GM19438 (cell line): Measurements from ENCODE around the gene DHODH.

Experiments used
- ATAC-seq: cut with Tn5 transposase; IDR thresholded peaks from one replicate; pipeline ENCODE4 v1.9.1; 2021; ENCODE audit warnings: low read depth; ENCODE audit not compliant: unreplicated experiment

DHODH gene

DNA sequence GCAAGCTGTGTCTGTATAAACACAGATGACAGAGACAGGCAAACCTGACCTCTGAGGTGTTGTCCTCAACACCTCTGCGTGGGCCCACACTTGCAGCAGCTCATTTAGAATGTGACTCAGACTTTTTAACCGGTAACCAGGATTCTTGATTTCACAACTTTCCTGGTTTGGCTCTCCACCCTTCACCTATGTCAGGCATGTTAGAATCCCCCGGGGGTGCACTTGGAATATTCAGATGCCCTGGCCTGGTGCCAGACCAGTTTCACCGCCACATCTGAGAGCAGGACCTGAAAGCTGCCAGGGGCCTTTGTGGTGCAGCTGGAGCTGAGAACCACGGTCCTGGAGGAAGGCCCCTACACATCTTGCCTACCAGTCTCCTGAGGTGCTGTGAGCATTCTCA lies 4.8 kb downstream of the DHODH start:
- ATAC-seq: no peak

DNA sequence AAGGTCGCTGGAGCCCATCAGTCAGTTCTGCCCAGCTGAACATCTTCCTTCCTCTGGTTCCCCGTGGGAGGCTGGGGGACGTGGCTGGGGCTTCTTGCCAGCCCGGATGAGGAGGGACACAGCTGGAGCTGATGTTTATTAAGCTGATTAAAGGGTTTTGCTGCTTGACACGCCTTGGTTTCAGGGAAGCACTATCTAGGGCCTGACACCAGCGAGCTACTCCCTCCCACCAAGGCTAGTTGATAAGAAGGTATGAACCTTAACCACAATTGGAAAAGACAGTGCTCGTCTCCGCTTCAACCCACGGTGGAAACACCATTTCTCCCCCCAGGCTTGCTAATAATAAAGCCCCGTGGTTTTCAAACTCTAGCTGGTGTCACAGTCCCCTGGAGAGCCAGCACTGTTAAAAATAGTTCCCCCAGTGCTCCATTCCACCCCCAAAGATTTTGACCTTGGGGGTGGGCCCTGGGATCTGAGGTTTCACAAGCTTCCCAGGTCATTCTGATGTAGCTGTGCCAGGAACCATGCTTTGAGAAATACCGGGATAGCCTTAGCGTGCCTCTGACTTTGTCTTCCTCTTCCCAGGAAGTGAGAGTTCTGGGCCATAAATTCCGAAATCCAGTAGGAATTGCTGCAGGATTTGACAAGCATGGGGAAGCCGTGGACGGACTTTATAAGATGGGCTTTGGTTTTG lies 5.5 kb downstream of the DHODH start:
- ATAC-seq: no peak

DNA sequence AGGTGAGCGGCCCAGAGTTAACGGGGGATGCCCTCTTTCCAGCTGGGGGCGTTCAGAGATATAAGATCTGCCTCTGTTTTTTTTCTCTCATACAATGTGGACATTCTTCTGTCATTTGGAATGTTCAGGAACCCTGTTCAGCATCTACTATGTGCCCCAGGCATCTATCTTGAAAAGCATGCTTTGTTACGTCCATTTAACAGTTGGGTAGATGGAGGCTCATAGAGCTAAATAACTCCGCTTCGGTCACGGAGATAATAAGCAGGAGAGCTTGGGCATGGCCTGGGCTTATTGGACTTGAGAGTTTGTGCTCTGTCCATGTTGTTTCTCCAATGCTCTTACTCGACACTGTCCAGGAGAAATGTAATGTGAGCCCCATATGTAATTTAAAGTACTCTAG lies 6.1 kb downstream of the DHODH start:
- no peak for ATAC-seq

DNA sequence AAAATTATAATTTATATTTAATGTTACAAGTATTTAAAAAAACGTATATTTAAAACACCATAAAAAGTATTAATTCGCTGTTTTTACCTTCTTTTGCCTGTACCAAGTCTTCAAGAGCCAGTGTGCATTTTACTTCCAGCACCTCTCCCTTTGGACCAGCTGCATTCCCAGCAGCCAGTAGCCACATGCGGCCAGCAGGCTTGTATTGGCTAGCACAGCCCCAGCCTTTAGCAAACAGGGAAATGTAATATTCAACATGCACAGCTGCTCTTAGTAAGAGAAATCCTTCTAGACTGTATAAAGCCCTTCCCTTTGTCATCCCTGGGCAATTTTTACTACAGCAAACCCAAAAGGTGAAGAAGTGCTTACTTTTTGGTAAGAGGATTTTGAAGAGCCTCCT lies 6.6 kb downstream of the DHODH start:
- no peak for ATAC-seq

DNA sequence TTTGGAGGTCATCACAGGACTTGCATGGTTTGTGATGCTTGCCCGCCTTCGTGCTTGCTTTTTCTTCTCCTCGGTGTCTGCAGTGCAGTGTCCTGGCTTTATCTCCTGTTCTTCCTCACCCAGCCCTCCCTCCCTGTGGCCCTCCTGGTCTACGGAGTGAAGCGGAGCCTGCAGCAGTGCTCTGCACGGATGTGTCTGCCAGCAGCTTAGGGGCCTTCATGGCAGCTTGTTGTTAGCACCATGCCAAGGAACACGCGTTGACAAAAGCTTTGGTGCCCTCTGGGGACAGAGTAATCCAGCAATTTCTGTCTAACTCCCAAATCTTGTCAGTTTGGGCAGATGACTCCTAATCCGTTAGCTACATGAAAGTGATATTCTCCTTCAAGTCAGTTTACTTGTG lies 9.9 kb downstream of the DHODH start:
- ATAC-seq: no peak

DNA sequence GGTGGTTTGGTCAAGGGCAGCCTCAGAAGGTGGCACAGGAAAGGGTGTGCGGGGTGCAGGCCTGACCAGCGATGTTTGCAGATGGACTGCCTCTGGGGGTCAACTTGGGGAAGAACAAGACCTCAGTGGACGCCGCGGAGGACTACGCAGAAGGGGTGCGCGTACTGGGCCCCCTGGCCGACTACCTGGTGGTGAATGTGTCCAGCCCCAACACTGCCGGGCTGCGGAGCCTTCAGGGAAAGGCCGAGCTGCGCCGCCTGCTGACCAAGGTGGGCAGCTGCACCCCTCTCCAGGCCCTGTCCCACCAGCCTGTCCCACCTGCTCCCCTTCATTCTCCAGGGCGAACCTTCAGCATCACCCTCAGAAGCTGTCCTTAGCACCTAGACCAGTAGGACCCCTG lies 12.5 kb downstream of the DHODH start:
- ATAC-seq: no peak

DNA sequence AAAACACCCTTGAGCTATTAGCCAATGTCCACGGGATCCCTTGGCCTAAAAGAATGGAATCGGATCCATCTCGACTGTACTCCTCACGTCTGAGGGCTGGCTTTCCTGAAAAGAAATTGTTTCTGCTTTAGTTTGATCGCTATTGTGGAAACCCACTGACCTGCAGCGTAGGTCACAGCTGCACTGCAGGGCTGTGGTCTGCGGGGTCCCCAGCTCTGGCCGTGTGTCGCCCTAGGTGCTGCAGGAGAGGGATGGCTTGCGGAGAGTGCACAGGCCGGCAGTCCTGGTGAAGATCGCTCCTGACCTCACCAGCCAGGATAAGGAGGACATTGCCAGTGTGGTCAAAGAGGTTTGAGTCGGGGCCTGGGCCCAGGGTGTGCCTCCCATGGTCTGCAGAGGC lies 13.6 kb downstream of the DHODH start:
- ATAC-seq: no peak

DNA sequence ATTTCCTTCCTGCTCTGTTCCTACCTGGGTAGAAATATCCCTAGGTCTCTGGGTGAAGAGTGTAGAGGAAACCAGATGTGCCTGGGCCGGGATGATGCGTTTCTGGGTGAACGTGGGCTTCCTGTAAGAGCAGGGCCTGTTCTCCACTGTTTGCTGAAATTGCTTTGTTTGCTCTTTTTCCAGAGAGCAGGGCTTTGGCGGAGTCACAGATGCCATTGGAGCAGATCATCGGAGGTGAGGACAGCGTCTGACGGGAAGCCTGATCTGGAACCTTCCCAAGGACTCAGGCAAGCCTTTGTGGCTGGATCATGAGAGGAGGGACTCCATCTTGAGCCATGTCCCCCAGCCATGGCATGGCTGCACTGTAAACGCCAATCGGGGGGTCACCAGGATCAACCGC lies 15.4 kb downstream of the DHODH start:
- ATAC-seq: no peak

DNA sequence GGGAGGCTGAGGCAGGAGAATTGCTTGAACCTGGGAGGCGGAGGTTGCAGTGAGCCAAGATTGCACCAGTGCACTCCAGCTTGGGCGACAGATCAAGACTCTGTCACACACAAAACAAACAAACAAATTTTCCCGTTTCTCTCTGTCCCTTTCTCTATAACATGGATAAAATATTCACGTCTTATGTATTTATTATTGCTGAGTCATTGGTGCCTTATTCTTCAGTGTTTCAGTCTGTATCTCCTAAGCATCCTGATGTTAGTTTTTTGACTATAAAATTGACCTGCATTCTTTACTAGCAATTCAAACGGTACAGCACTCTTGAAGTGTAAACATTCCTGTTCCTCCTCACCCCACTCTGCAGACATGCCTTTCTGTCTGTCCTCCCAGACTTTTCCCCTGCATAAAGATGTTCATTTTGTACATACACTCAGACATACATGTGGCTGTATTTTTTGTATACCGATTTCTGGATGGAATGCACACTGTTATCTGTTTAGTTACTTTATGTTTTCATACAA lies 16.4 kb downstream of the DHODH start:
- no peak for ATAC-seq

DNA sequence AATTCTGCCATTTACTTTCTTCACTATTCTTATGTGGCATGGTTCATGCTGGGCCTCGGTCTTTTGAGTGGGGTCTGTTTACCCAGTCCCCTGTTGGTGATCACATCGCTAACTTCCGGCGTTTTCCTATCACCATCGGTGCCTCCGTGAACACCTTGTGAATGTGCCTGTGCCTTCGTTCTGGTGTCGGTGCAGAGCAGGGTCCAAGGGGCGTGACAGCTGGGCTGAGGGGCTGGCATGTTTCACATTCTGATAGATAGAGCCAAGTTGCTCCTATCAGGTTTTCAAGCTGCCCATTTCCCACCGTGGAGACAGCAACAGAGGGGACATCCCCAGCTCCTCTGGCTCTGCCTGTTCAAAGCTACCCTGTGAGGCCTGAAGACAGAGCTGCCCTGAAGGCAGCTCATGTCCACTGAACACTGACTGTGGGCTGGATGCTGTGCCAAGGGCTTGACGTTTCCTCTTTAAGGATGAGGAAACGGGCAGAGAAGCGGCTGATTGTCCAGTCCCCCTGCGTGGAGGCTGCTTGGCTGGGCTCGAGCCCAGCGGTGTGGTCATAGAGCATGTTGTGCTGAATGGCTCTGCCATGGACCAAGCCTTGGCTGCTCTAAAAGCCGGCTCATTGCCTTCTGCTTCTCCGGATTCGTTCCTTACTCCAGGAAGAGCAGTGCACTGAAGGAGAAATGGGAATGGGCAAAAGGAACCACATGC lies 17.0 kb downstream of the DHODH start:
- ATAC-seq: no peak

DNA sequence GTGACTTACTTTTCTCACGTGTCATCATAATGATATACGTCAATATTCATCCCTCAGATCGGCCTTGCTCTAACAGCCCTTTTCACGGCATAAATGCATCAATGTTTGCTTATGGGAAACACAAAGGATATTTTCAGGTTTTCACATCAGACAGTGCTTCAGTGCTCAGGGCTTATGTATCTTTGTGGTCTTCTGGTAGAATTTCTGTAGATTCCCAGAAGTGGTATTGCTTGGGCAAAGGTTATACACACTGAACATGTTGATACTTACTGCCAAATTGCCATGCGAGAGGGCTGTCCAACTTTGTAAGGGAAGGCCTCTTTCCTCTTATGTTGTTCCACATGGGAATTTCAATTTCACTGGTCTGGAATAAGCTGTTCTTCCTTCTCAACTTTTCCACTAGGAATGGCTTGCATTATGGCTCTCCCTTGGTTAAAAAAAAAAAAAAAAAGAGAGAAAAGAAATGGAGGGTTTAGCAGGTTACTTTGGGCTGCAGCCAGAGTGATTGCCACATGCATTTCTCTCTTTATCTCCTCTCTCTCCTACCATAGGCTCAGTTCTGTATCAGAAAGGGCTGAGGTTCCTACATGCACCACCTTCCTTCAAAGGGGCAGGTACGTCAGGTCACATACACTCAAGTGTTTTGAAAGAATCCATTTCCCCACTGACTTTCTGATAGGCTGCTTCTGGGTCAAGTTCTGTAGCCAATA lies 19.3 kb downstream of the DHODH start:
- no peak for ATAC-seq

DNA sequence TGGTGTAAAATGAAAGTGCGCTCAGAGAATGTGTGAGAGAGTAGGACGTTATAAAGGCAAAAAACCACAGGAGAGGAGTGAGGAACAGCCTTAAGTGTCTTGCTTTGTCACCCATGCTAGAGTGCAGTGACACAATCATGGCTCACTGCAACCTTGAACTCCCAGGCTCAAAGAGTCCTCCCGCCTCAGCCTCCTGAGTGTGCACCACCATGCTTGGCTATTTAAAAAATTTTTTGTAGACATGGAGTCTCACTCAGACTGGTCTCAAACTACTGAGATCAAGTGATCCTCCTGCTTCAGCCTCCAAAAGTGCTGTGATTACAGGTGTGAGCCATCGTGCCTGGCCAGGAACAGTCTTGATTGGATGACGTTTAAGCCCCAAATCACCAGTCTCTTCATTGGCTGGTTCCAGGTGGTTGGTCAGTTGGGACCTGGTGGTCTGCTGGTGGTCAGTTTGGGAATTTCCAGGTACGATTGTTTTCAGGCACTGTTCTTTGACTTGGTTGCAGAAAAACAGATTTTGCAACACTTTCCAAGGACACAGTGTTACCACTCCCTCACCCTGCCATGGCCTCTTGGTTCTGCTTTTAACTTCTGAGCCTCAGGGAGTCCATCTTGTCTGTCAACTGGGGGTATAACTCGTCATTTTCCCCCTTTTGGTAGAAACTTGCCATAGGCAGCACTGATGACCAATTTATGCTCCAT lies 21.2 kb downstream of the DHODH start:
- ATAC-seq: no peak

DNA sequence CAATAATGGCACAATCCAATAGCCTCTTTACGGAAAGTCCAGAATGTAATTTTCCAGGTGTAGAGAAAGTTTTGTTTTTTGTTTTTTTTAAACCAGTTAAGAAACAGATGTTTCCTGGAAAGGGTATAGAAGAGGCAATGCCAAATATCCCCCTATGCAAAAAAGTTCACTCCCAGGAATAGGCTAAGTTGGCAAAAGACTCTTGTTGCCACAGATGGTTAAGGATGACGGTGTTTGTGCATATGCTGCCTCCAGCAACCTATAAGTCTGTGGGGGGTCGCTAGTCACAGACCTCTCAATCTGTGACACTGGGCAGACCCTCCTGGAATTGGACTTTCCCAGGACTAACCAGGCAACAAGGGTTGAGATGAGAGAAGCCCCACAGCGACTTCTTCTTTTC lies 24.9 kb downstream of the DHODH start:
- no peak for ATAC-seq

DNA sequence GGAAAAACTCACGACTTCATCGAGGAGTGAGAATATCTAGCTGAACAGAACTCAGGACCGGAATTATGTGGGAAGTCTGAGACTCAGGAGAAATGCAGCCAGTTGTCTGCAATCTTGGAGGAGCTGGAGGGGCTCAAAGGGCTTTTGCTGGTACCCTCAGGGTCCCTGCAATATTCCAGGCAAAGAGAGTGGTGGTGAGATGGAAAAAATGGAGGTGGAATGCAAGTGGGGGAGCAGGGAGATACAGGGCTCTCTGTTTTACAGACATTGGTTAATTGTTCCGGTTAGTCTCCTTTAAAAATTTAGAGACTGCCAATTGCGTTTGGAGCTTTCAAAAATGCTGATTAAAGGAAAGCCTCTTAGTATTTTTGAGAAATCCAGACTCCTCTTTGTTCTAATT lies 27.6 kb downstream of the DHODH start:
- ATAC-seq: no peak

DNA sequence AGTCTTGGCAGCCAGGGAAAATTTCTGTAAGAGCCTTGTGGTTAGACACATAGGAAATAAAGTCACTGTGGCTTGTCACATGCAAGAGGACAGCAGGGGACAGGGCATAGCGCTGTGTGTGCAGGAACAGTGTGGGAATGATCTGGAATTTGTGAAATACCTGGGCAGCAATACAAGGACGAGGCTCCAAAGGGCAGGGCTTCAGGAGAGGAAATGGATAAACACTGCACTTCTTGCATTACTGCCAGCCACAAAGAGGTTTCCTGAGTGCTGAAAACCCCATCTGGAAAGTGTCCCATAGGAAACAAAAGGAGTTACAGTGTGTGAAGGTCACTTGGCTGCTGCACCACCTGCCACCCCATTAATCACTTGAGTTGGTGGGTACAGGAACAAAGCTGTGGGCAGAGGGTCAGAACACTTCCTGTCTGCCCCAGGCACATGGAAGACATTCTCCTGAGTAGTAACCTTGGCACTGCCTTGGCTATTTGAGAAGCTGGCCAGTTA lies 33.7 kb downstream of the DHODH start:
- no peak for ATAC-seq

DNA sequence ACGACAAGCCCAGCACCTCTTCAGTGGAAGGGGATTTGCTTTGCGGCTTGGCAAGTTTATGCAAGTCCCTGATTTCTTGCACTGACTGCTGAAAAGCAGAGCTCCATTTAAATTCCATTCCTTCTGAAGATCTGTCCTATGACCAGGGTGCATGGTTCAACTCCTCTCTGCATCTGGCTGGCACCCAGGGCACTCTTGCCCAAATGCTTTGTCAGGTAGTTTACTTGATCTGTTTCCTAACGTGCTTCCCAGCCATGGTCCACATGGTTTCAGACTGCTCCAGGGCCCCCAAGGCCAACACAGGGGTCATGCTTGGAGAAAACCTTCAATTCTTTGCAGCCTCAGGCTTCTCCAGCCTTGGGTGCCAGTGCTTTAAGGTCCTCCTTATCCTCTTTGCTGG lies 34.5 kb downstream of the DHODH start:
- ATAC-seq: no peak

DNA sequence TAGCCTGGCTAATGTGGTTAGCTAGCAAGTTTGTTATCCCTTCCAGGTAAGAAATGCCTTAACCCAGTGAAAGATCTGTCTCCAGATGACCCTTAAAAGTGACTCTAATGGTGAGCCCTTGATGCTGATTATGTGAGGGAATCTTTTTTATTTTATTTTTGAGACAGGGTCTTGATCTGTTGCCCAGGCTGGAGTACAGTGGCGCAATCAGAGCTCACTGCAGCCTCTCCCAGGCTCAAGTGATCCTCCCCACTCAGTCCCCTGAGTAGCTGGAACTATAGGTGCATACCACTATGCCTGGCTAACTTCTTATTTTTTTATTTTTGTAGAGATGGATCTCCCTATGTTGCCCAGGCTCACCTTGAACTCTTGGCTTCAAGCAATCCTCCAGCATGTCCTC lies 35.0 kb downstream of the DHODH start:
- no peak for ATAC-seq

DNA sequence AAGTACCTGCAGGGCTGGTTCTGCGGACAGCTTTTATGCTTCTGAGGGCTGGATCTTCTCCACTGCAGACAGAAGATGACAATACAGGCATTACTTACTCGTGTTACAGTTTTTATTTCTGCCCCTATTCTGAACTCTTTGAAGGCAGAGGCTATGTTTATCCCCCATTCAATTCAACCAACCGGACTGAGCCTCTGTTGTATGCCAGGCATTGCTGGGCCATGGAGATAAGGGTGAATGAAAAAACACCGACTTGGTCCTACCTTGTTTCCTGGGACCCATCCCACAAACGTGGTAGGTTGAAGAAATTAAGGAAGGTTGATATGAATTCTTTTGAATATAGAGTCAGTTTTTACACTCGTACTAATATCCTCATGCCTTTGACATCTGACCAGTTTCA lies 35.8 kb downstream of the DHODH start:
- ATAC-seq: no peak

DNA sequence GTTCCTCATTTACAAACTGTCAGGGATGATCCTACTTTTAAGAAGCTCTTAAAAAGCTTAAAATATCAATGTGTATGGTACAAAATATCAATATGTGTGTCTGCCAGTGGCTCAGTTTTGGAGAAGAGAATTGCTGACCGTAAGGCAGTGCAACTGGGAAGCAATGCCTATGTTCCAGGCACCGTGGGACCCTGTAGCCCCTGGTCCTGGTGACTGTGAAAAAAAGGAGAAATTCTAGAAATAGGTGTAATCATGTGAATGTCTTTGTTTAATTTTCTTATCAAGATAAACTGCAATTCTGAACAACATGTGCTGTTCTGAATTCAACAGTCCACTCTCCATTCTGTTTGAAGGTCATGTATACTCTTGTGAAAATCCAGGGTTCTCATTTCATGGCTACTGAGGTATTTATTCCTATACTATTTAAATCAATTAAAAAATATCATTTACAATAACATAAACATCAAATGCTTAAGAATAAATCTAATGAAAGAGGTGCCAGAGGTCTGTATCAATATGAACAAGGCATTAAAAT lies 36.3 kb downstream of the DHODH start:
- ATAC-seq: no peak

DNA sequence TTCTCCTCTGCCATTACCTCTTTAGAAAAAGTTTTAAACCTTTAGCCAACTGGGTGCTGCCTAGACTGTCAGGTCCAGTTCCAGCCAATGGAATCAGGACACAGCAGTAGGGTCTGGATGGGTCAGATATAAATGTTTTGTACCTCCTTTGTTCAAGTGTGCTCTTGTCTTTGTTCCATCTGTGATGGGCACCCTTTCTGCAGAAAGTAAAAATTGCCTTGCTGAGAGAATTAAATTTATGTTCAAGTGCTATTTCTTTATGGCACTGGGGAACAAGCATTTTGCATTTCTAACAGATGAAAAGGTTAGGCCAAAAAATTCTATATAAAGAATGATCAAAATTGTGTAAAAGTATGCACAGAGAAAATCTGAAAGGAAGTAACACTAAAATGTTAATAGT lies 40.6 kb downstream of the DHODH start:
- no peak for ATAC-seq
